Stimulated activated naive CD8-positive, alpha-beta T cell treated with anti-CD3 and anti-CD28 coated beads, Interleukin-15, Interleukin-2, amounts not matched to agents 100 U/mL and 50 U/mL, for 24 hours (primary cell): ENCODE measurements around the gene GRK6.

Experiments used
- ATAC-seq: fragments of 150-1000 bp; cut with Tn5 transposase; one replicate; pipeline ENCODE4 v1.10.0; 2021
- DNase-seq: peaks from one replicate; pipeline ENCODE4 v3.0.0; 2021

GRK6 gene

DNA sequence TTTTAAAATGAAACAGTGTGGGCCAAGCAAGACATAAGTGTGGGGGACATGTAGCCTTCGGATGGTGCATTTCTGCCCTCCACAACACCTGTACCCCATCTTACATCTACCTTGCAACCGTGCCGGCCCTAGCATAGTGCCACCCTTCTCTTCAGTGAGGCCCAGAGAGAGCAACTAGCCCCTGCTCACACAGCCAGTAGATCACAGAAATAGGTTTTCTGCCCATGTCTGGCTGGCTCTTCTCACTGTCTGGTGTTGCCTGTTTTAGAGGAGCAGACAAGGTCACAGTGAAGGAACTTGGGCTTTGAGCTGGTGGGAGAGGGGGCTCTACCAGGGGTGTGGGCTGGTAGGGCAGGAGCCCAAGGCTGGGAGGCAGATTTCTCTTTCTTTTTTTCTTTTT is 59.8 kb downstream of the GRK6 start:
- ATAC-seq (no peak), DNase-seq (no peak)

DNA sequence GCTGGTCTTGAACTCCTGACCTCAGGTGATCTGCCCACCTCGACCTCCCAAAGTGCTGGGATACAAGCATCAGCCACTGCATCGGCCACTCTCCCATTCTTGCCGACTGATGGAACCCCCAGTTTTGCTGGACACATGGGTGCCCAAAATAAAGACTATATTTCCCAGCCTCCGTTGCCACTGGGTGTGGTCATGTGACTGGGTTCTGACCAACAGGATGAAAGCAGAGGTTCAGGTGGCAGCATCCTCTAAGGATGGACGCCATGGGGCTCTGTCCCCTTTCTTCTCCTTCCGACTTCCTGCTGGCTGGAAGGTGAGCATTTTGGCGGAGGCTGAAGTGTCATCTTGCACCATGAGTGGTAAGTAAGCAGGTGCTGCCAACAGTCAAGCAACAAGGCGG is 60.7 kb downstream of the GRK6 start:
- no peak for DNase-seq
- no peak for ATAC-seq

- DNase-seq (no peak), ATAC-seq (no peak)
Observed at GRCh38 chr5:177487975-177488374, 61.5 kb downstream of the GRK6 start.

DNA sequence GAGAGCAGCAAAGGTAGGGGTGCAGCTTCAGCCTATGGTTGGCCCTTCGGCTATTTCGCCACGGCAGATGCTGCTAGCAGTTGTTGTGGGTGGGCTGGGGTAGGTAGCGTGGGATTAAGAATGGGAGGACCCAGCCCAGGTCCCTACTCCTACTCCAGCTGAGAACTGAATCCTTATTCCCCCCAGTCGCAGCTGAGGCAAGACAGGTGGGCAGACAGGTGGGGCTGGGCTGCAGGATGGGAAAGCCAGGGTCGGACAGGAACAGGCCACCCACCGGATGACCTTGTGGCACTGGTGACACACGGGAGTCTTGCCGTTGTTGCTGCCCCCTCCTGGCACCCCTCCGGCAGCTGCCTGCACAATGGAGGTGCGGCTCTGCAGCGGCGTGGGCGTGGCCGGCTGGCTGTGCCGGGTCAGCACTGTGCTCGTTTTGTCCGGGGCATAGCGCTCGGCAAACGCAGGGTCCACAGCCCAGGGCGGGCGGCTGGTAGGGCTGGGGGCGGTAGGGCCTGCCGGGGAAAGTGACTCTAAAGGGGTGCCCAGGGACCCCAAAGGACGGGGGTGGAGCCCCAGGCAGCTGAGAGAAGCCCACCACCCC is 62.7 kb downstream of the GRK6 start:
- ATAC-seq (no peak), DNase-seq (no peak)

- ATAC-seq (no peak), DNase-seq (no peak)
Observed at GRCh38 chr5:177490311-177490991, 64.0 kb downstream of the GRK6 start.

DNA sequence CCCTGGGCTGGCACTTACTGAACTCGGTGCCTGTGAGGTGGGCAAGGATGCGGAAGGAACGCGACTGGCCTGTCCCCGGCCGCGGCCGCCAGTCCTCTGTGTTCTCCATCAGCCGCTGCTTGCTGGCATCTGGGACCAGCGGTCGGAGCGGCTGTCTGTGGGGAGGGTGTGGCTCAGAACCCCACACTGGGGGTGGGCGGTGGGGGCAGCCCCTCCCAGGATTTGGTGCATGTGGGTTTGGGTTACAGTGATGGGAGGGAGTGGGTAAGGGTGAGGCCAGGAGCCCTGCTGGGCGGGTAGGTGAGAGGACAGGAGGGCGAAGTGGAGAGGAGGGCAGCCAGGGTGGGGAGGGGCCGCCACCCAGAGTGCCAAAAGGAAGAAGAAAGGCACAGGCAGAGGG is 64.5 kb downstream of the GRK6 start:
- no peak for ATAC-seq
- no peak for DNase-seq

DNA sequence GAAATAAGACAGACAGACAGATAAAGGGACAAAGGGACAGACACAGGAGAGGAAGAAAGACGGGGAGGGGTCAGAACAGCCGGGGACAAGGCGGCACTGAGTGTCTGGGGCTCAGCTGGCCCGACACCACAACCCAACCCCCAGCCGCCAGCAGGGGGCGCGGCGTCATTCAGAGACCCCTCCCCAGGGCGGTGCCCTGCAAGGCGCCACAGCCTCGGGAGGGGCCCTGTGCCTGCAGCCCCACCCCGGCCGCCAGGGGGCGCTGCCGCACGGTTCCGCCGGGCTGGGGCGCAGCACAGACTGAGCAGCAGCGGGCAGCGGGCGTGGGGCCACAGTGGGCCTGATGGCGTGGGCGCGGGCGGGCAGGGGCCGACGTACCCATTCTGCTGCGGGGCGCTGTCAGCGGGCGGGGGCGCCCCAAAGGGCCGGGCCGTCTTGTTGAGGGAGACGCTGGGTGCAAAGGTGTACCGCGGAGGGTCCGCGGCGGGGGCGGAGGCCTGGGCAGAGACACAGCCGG is 65.0 kb downstream of the GRK6 start:
- DNase-seq (peak; percentile 69), ATAC-seq (no peak)

GRCh38 chr5:177491983-177492746 is 65.7 kb downstream of the GRK6 start:
- DNase-seq (no peak), ATAC-seq (no peak)
